Kidney (tissue), 14 donors: ENCODE measurements around the gene COX17. TPM values are rescaled to one million over a fixed set of nuclear protein-coding genes. Genes with fewer than 3 reads are reported as not detected.

Experiments
- DNase-seq, 5 donors: peaks; one replicate each; pipeline ENCODE4 v3.0.0-alpha.2; 2013 to 2020
- FAIRE-seq: peaks from 2 replicates; lab custom pipeline; 2012; peaks lifted over from hg19 to GRCh38; lab: Jason Lieb, UNC
- H3K27ac ChIP-seq, 2 donors: one replicate each; pipeline ENCODE4 v1.7.0; 2013; ENCODE audit warnings: low read depth in 2 of 2, low read length in 2 of 2, inconsistent platforms in 1 of 2
- H3K27me3 ChIP-seq: one replicate; pipeline ENCODE4 v1.7.1; 2013; ENCODE audit warnings: low read length, inconsistent platforms; ENCODE audit not compliant: control insufficient read depth, insufficient read depth
- H3K36me3 ChIP-seq, 3 donors: one replicate each; pipeline versions ENCODE4 v1.7.0 to v1.7.1; 2013; ENCODE audit warnings: low read length in 3 of 3, control low read depth in 1 of 3, inconsistent platforms in 1 of 3; ENCODE audit not compliant: insufficient read depth in 3 of 3, control insufficient read depth in 2 of 3
- H3K4me1 ChIP-seq, 3 donors: one replicate each; pipeline versions ENCODE4 v1.7.0 to v1.7.1; 2013; ENCODE audit warnings: low read length in 3 of 3, inconsistent platforms in 1 of 3, low read depth in 1 of 3; ENCODE audit not compliant: control insufficient read depth in 2 of 3, insufficient read depth in 2 of 3
- H3K4me3 ChIP-seq, 3 donors: one replicate each; pipeline versions ENCODE4 v1.7.0 to v1.8.1; 2013; ENCODE audit warnings: low read length in 3 of 3, control low read depth in 1 of 3, inconsistent platforms in 1 of 3
- H3K9ac ChIP-seq, 3 donors: one replicate each; pipeline versions ENCODE4 v1.7.0 to v1.7.1; 2013; ENCODE audit warnings: low read length in 3 of 3, control low read depth in 1 of 3, inconsistent platforms in 1 of 3
- H3K9me3 ChIP-seq, 3 donors: one replicate each; pipeline versions ENCODE4 v1.7.0 to v1.7.1; 2013; ENCODE audit warnings: low read length in 3 of 3, control low read depth in 1 of 3, inconsistent platforms in 1 of 3; ENCODE audit not compliant: control insufficient read depth in 2 of 3, insufficient read depth in 1 of 3
- intact Hi-C: fragments of 100-400 bp; cut with DNase I; formaldehyde crosslinking; loops from one replicate; pipeline ENCODE4 v1.11.1; 2022
- polyA plus RNA-seq: library from polyadenylated mRNA; stranded (reverse); fragments of 350-450 nt; fragmentation: Illumina TruSeq; extraction: RNeasy Lipid Tissue Mini Kit (QIAGEN cat#74804); gene quantifications from one replicate; pipeline ENCODE4 v1.2.3, GENCODE V29; 2014; ENCODE audit warnings: low read depth, low replicate concordance; ENCODE audit not compliant: insufficient read depth
- total RNA-seq: library from RNA; stranded (reverse); fragmentation: NEBNext Ultra II Directional; extraction: Animal tissue kit (Norgen Biotek cat#: 25700); gene quantifications from one replicate; pipeline ENCODE4 v1.2.1, GENCODE V29; 2021
- TF ChIP-seq, protein P1 (sequence below): IDR thresholded peaks from 3 replicates; pipeline ENCODE4 v1.5.1; 2012; ENCODE audit warnings: mild to moderate bottlenecking, moderate library complexity, borderline replicate concordance; ENCODE audit not compliant: insufficient read depth; ENCODE audit errors: extremely low read depth
- donor health status: control.
- donor health status: control.
- donor health status: control.
- donor health status: control.
- donor health status: control.
- donor health status: DM: yes; HTN: yes; CAD: no.
- donor health status: Normal renal cell carcinoma (clear cell type).

Gene COX17
- total and polyA plus RNA-seq, 2 donors from 2014 or later: 46.4 to 218 TPM

DNA sequence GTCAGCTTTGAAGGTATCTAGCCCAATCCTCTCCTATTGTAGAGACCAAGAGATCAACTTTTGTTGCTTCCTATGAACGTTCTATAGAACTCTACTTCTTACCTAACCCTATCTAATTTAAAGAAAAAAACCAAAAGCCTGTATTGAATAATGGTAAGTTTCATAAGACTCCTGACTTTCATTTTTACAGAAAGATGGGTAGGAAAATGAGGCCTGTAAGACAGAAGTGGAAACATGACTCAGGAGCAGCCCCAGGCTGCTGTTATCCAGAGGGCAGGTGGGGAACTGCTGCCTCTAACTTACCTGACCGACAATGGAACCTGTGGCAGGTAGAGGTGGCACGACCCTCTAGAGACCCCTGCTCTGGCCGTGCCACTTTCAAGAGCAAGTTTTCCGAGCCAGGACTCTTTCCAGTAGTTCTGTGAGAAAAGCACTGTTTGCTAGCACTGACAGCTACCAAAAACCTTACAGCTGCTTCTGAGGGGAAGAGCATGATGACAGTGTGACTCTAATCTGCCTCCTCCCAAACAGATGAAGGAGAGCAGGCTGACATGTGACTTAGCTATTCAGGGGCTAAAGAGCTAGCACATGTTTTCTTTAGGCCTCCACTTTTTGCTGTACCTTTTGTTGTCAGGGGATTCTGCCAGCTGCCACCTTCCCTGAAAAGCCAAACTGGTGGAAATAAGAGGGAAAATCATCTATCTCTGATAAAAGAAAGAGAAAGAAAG, 34.3 kb downstream of the COX17 start:
- no peaks in the 10 kb centered on the region for H3K27me3 ChIP-seq
- peaks cover 0 to 4% (median 4%) of the 10 kb centered on the region in 3 donors for H3K36me3 ChIP-seq
- FAIRE-seq: no peak
- TF ChIP-seq, protein P1, sequence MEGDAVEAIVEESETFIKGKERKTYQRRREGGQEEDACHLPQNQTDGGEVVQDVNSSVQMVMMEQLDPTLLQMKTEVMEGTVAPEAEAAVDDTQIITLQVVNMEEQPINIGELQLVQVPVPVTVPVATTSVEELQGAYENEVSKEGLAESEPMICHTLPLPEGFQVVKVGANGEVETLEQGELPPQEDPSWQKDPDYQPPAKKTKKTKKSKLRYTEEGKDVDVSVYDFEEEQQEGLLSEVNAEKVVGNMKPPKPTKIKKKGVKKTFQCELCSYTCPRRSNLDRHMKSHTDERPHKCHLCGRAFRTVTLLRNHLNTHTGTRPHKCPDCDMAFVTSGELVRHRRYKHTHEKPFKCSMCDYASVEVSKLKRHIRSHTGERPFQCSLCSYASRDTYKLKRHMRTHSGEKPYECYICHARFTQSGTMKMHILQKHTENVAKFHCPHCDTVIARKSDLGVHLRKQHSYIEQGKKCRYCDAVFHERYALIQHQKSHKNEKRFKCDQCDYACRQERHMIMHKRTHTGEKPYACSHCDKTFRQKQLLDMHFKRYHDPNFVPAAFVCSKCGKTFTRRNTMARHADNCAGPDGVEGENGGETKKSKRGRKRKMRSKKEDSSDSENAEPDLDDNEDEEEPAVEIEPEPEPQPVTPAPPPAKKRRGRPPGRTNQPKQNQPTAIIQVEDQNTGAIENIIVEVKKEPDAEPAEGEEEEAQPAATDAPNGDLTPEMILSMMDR: no peak
- intact Hi-C loops: no loop called here
- no peak overlapping the region for H3K4me3 ChIP-seq
- DNase-seq: peak in 1 of 5 donors; percentile 62
- H3K27ac ChIP-seq: no peak overlapping the region
- H3K4me1 ChIP-seq: peaks cover 0 to 3% (median 0%) of the 10 kb centered on the region in 3 donors
- no peaks in the 10 kb centered on the region for H3K9me3 ChIP-seq
- no peak overlapping the region for H3K9ac ChIP-seq

DNA sequence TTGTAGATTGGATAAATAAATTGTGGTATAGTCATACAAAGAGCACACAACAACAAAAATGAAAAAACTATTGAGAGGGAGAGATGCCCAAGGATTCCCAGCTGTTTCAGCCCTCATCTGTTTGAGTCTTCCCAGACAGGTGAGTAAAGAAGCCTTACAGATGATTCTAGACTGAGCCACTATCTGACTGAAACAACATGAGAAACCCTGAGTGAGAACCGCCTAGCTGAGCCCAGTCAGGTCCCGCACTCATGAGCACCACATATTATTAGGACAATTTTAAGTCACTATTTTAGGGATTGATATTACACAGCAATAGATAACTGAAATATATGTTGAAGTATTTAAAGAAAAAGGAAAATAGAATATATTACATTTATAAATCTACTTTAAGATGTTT, 35.8 kb downstream of the COX17 start:
- no peaks in the 10 kb centered on the region for H3K9me3 ChIP-seq
- no peak for FAIRE-seq
- intact Hi-C loops: no loop called here
- no peak overlapping the region for H3K9ac ChIP-seq
- TF ChIP-seq, protein P1: no peak
- no peaks in the 10 kb centered on the region for H3K27me3 ChIP-seq
- peaks cover 0 to 6% (median 5%) of the 10 kb centered on the region in 3 donors for H3K4me1 ChIP-seq
- no peak for DNase-seq
- peaks cover 0 to 4% (median 4%) of the 10 kb centered on the region in 3 donors for H3K36me3 ChIP-seq
- no peak overlapping the region for H3K4me3 ChIP-seq
- no peak overlapping the region for H3K27ac ChIP-seq

DNA sequence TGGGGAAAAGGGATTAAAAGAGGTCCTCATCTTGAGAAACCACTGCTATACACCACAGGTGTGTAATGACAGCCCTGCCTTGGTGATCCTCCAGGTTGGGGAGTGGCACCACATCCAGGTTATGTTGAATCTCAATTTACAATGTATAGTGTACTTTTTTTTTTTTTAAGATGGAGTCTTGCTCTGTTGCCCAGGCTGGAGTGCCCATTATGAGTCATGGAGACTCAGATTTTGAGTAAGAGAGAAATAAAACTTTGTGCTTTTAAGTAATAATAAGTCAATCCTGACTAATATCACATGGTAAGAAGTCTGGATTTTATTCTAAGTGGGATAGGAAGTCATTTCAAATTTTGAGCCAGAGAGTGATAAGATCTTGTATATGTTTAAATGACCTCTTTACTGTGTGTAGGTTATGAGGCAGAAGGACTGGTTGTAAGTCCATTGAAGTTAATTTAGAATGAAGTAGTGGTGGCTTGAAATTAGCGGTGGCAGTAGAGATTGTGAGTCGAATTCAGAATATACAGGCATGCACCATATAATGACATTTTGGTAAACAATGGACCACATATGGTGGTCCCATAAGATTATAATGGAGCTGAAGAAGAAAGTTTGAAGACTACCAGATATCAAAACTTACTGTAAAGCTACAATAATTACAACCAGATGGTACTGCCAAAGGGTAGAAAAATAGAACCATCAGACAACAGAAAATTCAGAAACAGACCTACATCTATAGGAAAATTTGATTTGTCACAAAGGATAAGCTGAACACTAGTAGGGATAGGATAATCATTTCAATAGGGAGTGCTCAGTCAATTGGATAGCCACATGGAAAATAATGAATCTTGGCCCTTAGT, 37.5 kb downstream of the COX17 start:
- no peak overlapping the region for H3K4me3 ChIP-seq
- H3K9ac ChIP-seq: no peak overlapping the region
- FAIRE-seq: no peak
- H3K9me3 ChIP-seq: no peaks in the 10 kb centered on the region
- no peaks in the 10 kb centered on the region for H3K27me3 ChIP-seq
- no peak for DNase-seq
- H3K36me3 ChIP-seq: peaks cover 0 to 4% (median 4%) of the 10 kb centered on the region in 3 donors
- intact Hi-C loops: no loop called here
- H3K27ac ChIP-seq: peak overlapping the region in 1 of 2 donors; percentile 63
- TF ChIP-seq, protein P1: no peak
- peaks cover 0 to 10% (median 6%) of the 10 kb centered on the region in 3 donors for H3K4me1 ChIP-seq
